ENCODE measurements around the gene FAM117B.

FAM117B gene

GRCh38 chr2:202634556-202635427 is at the start of gene FAM117B:
TSS of gene FAM117B (plus strand) at chr2:202634969. CDS start at chr2:202635188, 219 bp downstream.
- DNase-seq: peak; percentile 99

GRCh38 chr2:202588647-202589581 is 45.9 kb upstream of the FAM117B start:
- DNase-seq: peak; percentile 58 to 61

- no peak for DNase-seq
These were observed 45.2 kb upstream of the FAM117B start for GRCh38 chr2:202589582-202589949.

GRCh38 chr2:202592566-202592965 is 42.2 kb upstream of the FAM117B start:
- DNase-seq: no peak

DNA sequence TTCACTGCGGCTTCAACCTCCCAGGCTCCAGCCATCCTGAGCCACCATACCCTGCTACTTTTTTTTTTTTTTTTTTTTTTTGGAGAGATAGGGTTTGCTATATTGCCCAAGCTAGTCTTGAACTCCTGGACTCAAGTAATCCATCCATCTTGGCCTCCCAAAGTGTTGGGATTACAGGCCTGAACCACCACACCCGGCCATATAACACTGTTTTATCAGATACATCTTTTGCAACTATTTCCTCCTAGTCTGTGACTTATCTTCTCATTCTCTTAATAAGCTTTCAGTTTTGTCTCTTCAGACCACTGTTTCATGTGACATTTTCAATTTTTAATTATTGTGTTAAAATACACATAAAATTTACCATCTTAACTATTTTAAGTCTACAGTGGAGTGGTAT is 35.7 kb upstream of the FAM117B start:
- DNase-seq: no peak

DNA sequence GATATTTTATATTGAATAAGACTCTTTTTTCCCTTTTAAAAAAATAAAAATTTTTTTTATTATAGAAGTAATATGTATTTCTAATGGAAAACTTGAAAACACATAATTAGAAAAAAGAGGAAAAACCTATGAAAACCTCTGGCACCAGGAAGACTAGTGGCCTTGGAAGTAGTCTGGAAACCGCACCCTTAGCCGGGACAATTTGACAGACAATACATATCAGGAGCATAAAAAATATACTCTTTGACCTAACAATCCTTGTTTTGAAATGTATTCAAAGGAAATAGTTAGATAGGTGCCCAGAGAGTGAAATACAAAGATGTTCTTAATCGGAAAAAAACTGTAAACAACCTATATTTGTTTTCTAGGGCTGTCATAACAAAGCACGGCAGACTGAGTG is 34.9 kb upstream of the FAM117B start:
- DNase-seq: no peak

DNA sequence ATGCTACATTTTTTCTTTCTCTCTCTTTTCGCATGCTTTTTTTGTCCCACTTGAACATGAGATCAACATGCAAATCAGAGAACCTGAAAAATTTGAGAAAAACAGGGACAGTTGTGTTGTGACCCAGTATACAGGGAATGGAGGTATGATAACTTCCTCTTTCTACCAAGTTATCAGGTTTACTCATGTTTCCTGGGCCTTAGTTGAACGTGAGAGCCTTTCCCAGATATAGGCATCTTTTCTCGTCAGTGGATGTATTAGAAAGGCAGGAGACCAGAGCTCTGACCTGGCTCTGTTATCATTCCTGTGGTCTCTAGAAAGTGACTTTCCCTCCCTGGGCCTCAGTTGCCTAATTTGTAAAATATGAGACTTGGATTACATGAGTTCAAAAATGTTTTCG is 30.1 kb upstream of the FAM117B start:
- DNase-seq: no peak

- DNase-seq: no peak
These were observed 29.6 kb upstream of the FAM117B start for GRCh38 chr2:202605174-202605573.

DNA sequence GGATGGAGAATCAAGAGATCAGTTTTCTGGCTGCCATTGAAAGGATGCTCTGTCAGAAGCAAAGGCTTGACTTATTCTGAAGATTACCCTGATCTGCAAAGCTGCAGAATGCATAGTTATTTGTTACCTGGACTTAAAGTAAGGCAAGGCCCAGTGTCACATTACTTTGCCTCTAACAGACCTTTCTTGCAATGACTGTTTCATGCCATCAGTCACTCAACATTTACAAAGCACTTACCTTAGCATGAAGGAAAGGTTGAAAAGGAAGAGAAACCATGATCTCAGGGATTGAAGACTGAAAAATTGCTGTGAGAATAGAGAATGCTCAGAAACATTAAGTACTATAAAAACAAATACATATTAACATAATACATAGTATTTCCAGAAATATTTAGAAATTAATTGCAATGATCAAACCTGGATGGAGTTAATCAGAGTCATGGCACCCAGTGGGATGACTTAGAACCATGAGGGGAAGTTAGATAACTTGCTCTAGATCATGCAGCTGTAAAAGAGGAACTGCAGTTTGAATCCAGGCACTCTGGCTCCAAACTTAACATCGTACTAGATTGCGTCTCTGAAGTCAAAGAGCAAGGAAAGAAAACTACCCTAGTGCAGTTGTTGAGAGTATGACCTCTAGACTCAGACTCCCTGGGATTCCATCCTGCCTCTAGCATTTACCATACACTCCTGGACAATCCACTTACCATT is 26.5 kb upstream of the FAM117B start:
- DNase-seq: no peak

DNA sequence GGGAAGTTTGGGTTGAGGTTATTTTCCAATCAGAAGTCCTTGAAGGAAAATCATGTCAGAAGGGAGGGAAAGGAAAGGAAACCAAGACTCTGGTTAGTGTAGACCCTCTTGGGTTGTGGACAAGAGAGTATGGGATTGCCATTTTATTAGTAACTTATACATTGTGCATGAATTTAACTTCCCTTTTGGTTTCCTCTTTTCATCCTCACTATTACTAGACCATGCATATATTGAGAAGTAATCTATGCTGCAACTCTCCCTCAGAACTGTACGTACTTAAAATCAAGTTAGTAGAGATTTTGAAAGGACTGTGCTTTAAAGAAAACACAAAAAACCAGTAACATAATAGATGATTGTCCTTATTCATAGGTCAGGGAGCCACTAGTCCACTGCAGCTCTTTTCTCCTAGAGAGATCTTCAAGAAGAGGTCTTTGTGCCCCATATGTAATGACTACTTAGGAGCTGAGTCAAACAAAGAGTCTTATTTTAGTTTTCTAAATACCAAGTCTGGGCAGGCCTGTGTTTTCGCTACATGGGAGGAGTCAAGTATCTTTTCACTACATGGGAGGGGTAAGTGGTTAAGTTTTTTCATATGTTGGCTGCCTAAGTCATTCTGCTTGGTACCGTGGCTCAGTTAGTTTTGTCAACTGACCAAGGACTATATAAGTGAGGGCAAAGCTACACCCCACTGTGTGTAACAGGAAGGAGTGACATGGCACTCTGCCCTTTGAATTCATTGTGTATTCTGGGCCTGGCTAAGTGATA is 25.2 kb upstream of the FAM117B start:
- no peak for DNase-seq

DNA sequence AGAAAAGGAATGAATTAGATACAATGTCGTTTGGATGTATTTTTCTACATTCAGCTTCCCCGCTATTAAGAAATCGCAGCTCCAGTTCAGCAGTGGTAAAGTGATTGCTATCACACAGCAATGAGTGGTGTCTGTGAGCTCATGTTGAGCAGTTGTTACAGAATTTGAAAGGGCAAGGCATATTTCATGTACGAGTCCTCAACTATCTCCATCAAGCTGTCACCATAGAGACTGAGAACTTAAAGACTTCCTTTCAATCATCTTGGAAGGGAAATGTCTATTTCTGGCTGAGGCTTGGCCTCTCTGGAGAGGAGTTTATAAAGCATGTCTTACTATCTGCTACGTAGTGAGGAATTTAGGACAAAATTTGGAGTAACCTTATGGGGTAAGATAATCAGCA is 24.4 kb upstream of the FAM117B start:
- DNase-seq: no peak

GRCh38 chr2:202612145-202612544 is 22.6 kb upstream of the FAM117B start:
- no peak for DNase-seq

- no peak for DNase-seq
These were observed 21.3 kb upstream of the FAM117B start for GRCh38 chr2:202613479-202613878.

DNA sequence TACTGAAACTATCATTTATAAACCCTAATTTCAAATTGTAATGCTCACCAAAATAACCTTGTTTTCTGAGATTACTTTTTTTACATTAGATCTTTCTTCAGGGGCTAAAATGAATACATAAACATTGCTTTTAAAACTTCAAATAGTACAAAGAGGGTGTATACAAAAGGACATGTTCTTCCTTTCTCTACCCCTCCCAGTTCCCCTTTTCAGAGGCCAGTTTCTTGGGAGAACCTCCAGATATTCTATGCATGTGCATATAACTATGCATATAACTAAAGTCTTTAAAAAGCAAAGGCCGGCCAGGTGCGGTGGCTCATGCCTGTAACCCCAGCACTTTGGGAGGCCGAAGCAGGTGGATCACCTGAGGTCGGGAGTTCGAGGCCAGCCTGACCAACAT is 10.6 kb upstream of the FAM117B start:
- DNase-seq: no peak

DNA sequence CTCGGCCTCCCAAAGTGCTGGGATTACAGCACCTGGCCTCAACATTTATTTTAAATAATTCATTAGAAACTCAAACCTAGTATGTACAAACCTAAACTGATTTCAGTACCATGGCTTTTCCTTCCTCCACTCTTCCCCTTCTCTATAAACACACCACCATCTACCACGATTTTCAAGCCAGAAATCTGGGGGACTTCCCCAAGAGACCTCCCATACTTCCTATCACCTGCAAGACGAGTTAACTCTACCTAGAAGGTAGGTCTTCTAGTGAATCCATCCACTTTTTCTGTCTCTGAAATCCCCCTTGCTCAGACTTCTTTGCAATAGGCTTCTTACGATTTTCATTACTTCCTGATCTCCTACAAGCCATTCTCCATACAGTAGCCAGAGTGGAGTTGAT is 7.7 kb upstream of the FAM117B start:
- no peak for DNase-seq

- no peak for DNase-seq
These were observed 6.0 kb upstream of the FAM117B start for GRCh38 chr2:202628646-202629198.

DNA sequence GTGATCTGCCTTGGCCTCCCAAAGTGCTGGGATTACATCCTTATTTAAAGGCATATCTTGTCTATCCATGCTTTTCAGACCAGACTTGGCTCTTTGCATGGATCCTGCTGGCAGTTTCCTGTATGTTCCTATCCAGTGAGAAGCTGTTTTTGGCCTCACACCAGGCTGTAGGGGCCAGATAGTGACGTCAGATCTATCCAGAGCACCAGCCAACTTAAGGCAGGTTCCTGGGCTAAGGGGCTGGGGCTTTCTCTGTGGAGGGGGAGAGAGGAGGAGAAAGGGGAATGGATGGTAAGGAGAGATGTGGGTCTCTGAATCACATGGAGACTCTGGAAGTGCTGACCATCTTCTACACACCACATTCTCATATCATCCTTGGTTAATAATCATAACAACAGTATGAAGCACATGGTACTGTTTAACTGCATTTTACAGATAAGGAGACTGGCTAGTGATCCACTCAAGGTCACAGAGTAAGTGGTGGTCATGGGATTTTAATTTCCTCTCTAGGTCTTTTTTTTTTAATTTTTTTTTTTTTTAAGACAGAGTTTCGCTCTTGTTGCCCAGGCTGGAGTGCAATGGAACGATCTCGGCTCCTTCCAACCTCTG is 2.0 kb upstream of the FAM117B start:
- no peak for DNase-seq

GRCh38 chr2:202633470-202633869 is 1.3 kb upstream of the FAM117B start:
- no peak for DNase-seq

GRCh38 chr2:202635428-202636212 is 851 bp downstream of the FAM117B start:
- peak; percentile 81 to 85 for DNase-seq

DNA sequence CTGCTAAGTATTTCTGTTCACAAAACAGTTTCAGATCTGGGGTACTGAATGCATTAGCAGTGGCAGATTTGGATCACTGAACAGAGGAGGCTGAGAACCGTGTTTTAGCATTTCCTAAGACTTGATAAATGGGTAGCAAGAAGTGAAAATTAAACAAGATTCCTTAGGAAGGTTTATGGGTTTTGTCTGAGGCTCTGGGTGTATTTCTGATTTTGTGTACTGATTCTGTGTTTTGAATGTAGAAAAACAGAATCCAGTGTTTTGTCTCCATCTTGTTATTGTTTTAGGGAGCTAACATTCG is 1.4 kb downstream of the FAM117B start:
- DNase-seq: no peak

DNA sequence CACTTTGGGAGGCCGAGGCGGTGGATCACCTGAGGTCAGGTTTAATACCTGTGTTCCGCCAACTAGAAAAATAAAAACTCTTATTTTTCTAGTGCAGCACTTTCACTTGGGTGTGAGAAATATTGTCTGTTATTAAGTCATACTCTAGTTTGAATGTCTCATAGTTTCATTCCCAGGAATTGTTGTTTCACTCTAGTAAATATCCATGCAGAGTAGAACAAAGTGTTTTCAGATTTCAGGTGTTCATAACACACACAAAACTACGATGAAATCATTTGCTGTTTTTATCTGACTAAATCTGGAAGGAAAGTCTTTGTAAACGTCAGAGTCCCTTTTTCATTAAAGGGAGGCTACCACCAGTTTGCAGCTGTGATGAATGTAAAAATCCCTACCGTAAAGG is 4.0 kb downstream of the FAM117B start:
- DNase-seq: no peak
